ENCODE measurements around the gene AQP3. TPM values are rescaled to one million over a fixed set of nuclear protein-coding genes. Genes with fewer than 3 reads are reported as not detected.

The AQP3 gene
- total RNA-seq, 2 donors from 2014 or later = 2.2 to 2.7 TPM

GRCh38 chr9:33445389-33446239, 1.8 kb downstream of the AQP3 start:
- H3K4me1 ChIP-seq (ENCODE audit: control insufficient read depth, insufficient read depth, low read length) = peaks cover 23% of the 10 kb centered on the region
- no peak overlapping the region for H3K27ac ChIP-seq (ENCODE audit: low read depth, low read length)
- H3K9me3 Mint-ChIP-seq = no peaks in the 10 kb centered on the region
- peaks cover 34% of the 10 kb centered on the region for H3K4me1 Mint-ChIP-seq
- DNase-seq = peak; percentile 69
- H3K9ac ChIP-seq (ENCODE audit: extremely low read depth, low read length, poor library complexity, severe bottlenecking) = no peak overlapping the region
- no peaks in the 10 kb centered on the region for H3K36me3 Mint-ChIP-seq (ENCODE audit: low read depth)
- H3K27me3 Mint-ChIP-seq (ENCODE audit: insufficient read depth) = peaks cover 28% of the 10 kb centered on the region
- 64 to 92% methylated on average over 5 to 11 of the region's 11 CpGs for WGBS, 2 experiments (ENCODE audit: insufficient coverage in 1 of 2, insufficient read length in 1 of 2)
- H3K27ac Mint-ChIP-seq = no peak overlapping the region
- no peak overlapping the region for H3K4me3 ChIP-seq (ENCODE audit: low read length)
- peak overlapping the region; percentile 57 for H3K4me3 Mint-ChIP-seq
- no peaks in the 10 kb centered on the region for H3K9me3 ChIP-seq (ENCODE audit: control insufficient read depth, low read length)
- no peak for TF ChIP-seq CTCF (conservative IDR thresholded peaks at IDR 0.05)
- peaks cover 10% of the 10 kb centered on the region for H3K27me3 ChIP-seq (ENCODE audit: control insufficient read depth, insufficient read depth, low read length, poor library complexity, severe bottlenecking)
- no peaks in the 10 kb centered on the region for H3K36me3 ChIP-seq (ENCODE audit: control insufficient read depth, insufficient read depth, low read length)

DNA sequence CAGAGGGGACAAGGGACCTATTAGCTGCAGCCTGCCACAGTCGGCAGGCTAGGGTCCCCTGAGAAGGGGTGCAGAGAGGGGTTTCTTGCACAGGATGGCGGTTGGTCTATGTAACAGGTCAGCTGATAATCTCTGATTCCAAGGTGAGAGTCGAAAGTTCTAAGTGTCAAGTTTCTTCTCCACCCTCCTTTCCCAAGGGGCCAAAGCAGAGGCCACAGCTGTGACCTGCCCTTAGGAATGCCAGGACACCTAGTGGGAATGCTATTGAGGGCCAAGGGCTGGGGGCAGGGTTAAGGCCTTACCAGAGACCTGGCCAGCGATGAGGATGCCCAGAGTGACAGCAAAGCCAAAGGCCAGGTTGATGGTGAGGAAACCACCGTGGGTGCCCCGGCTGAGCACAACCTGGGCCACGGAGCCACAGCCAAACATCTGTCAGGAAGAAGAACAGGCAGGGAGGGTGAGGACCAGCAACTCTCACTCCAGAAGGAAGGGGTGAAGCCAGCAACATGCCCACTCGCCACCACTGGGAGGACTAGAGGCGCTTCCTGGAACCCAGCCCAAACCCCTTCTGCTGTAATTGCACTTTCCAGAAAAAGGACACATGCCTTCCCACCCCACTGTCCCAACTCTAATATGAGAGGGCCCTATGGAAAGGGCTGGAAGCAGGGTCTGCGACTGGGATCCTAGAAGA, 3.8 kb downstream of the AQP3 start:
- DNase-seq = peak; percentile 76
- Mint-ChIP-seq H3K4me3 (no peak overlapping the region), H3K4me1 (peaks cover 34% of the 10 kb centered on the region), H3K9me3 (no peaks in the 10 kb centered on the region), H3K27me3 (ENCODE audit: insufficient read depth) (peaks cover 28% of the 10 kb centered on the region), H3K27ac (peak overlapping the region; percentile 36), H3K36me3 (ENCODE audit: low read depth) (no peaks in the 10 kb centered on the region)
- peak; percentile 23 for TF ChIP-seq CTCF (conservative IDR thresholded peaks at IDR 0.05)
- Histone ChIP-seq H3K9ac (ENCODE audit: extremely low read depth, low read length, poor library complexity, severe bottlenecking) (no peak overlapping the region), H3K4me1 (ENCODE audit: control insufficient read depth, insufficient read depth, low read length) (peaks cover 23% of the 10 kb centered on the region), H3K9me3 (ENCODE audit: control insufficient read depth, low read length) (no peaks in the 10 kb centered on the region), H3K27ac (ENCODE audit: low read depth, low read length) (no peak overlapping the region), H3K36me3 (ENCODE audit: control insufficient read depth, insufficient read depth, low read length) (no peaks in the 10 kb centered on the region), H3K27me3 (ENCODE audit: control insufficient read depth, insufficient read depth, low read length, poor library complexity, severe bottlenecking) (peaks cover 9% of the 10 kb centered on the region), H3K4me3 (ENCODE audit: low read length) (no peak overlapping the region)
- WGBS, 2 experiments (ENCODE audit: insufficient coverage in 1 of 2, insufficient read length in 1 of 2) = 89 to 91% methylated on average over 5 to 10 of the region's 10 CpGs

DNA sequence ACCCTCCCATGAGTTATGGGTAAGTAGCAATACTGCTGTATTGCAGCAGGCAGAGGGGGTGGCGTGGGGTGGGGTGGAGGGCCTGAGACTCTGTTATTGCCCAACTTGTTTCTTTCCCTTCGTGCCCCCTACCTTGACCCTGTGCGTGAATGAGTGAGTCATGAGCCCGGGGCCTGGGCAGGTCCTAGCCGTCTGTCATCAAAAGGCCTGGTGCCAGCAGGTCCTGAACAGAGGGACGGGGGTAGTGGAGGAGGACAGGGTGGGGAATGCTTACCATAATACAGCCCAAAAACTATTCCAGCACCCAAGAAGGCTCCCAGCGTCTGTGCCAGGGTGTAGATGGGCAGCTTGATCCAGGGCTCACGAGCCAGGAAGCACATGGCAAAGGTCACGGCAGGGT, 4.3 kb downstream of the AQP3 start:
- H3K4me3 ChIP-seq (ENCODE audit: low read length) = no peak overlapping the region
- no peak overlapping the region for H3K27ac ChIP-seq (ENCODE audit: low read depth, low read length)
- no peak for TF ChIP-seq CTCF (conservative IDR thresholded peaks at IDR 0.05)
- no peaks in the 10 kb centered on the region for H3K9me3 Mint-ChIP-seq
- H3K4me3 Mint-ChIP-seq = no peak overlapping the region
- peaks cover 34% of the 10 kb centered on the region for H3K4me1 Mint-ChIP-seq
- peaks cover 3% of the 10 kb centered on the region for H3K27me3 ChIP-seq (ENCODE audit: control insufficient read depth, insufficient read depth, low read length, poor library complexity, severe bottlenecking)
- no peak for DNase-seq
- H3K36me3 ChIP-seq (ENCODE audit: control insufficient read depth, insufficient read depth, low read length) = no peaks in the 10 kb centered on the region
- WGBS, 2 experiments (ENCODE audit: insufficient coverage in 1 of 2, insufficient read length in 1 of 2) = 70 to 90% methylated on average over 2 to 8 of the region's 9 CpGs
- H3K4me1 ChIP-seq (ENCODE audit: control insufficient read depth, insufficient read depth, low read length) = peaks cover 23% of the 10 kb centered on the region
- H3K27me3 Mint-ChIP-seq (ENCODE audit: insufficient read depth) = peaks cover 22% of the 10 kb centered on the region
- H3K36me3 Mint-ChIP-seq (ENCODE audit: low read depth) = no peaks in the 10 kb centered on the region
- no peaks in the 10 kb centered on the region for H3K9me3 ChIP-seq (ENCODE audit: control insufficient read depth, low read length)
- H3K27ac Mint-ChIP-seq = peak overlapping the region; percentile 36
- no peak overlapping the region for H3K9ac ChIP-seq (ENCODE audit: extremely low read depth, low read length, poor library complexity, severe bottlenecking)

Data from endodermal cell (in vitro differentiated cells).